Esophagus squamous epithelium (tissue), 5 donors: Measurements from ENCODE around the gene FOXA3. TPM values are rescaled to one million over a fixed set of nuclear protein-coding genes. Genes with fewer than 3 reads are reported as not detected.
A peak's percentile ranks its signal among the peaks of the same experiment; 100 is the strongest.
"Not testable (repeated sequence)": the region's sequence is repeated elsewhere in the genome, so short reads cannot be mapped to it uniquely, and the experiment has no call there.

Experiments used
- DNase-seq: peaks from one replicate; lab custom pipeline; 2025; lab: John Stamatoyannopoulos, UW
- H3K27ac ChIP-seq, 4 donors: fragments of 200-600 bp; sonication (generic); one replicate each; pipeline ENCODE4 v1.5.1; 2016 to 2019; ENCODE audit warnings: mild to moderate bottlenecking in 1 of 4
- H3K27me3 ChIP-seq, 4 donors: fragments of 200-600 bp; sonication (generic); 1 replicate in 3 of 4; 2 replicates in 1 of 4; pipeline versions ENCODE4 v1.5.1 to v1.6.0; 2017 to 2021; ENCODE audit warnings: antibody characterized with exemption in 1 of 4
- H3K36me3 ChIP-seq, 3 donors: fragments of 200-600 bp; sonication (generic); one replicate each; pipeline ENCODE4 v1.5.1; 2016 to 2019
- H3K4me1 ChIP-seq, 3 donors: fragments of 200-600 bp; sonication (generic); one replicate each; pipeline ENCODE4 v1.5.1; 2017 to 2019
- H3K4me3 ChIP-seq, 4 donors: fragments of 200-600 bp; sonication (generic); 1 replicate in 3 of 4; 2 replicates in 1 of 4; pipeline ENCODE4 v1.5.1; 2016 to 2019; ENCODE audit warnings: mild to moderate bottlenecking in 2 of 4, moderate library complexity in 1 of 4
- H3K9me3 ChIP-seq, 3 donors: fragments of 200-600 bp; sonication (generic); one replicate each; pipeline ENCODE4 v1.5.1; 2016 to 2019
- CTCF ChIP-seq, 6 experiments: fragments of 450-650 bp in 4 of 6; fragments of 200-600 bp in 2 of 6; sonication (generic) in 2 of 6; IDR thresholded peaks; one replicate each; pipeline ENCODE4 v1.5.1; 2016 to 2019; ENCODE audit warnings: antibody characterized with exemption in 6 of 6, mild to moderate bottlenecking in 4 of 6, moderate library complexity in 4 of 6
- POLR2A ChIP-seq, 4 donors: fragments of 450-650 bp; IDR thresholded peaks; one replicate each; pipeline ENCODE4 v1.6.1; 2017; ENCODE audit warnings: antibody characterized with exemption in 4 of 4, mild to moderate bottlenecking in 4 of 4, moderate library complexity in 3 of 4
- WGBS, 2 donors: methylation state at CpG; one replicate each; pipeline ENCODE4 v1.1.5; 2018; 5-methylcytosine and 5-hydroxymethylcytosine counted together
- intact Hi-C: fragments of 100-400 bp; cut with DNase I; formaldehyde crosslinking; loops from one replicate; pipeline ENCODE4 v1.15.0; 2022
- total RNA-seq, 4 donors: library from RNA; depleted of rRNA; stranded (reverse); fragments of >200 nt; gene quantifications; one replicate each; pipeline ENCODE4 v1.1.0, GENCODE V29; 2016
- donor health status: DM: yes; HTN: yes; CAD: no.

FOXA3 gene
- total RNA-seq, 4 donors from 2014 or later, result 0.18 TPM; not detected in 3

- Histone ChIP-seq H3K27ac (peak overlapping the region; percentile 89 to 96 (median 96)), H3K4me1 (peaks cover 27 to 46% (median 29%) of the 10 kb centered on the region in 3 donors), H3K27me3 (no peaks in the 10 kb centered on the region), H3K4me3 (peak overlapping the region; percentile 62 to 79 (median 71)), H3K36me3 (peaks cover 0 to 29% (median 0%) of the 10 kb centered on the region in 3 donors), H3K9me3 (no peaks in the 10 kb centered on the region)
- DNase-seq, result no peak
- TF ChIP-seq CTCF (IDR thresholded peaks at IDR 0.05), result no peak
- TF ChIP-seq POLR2A (IDR thresholded peaks at IDR 0.05), result no peak
- intact Hi-C loops, result no loop called here
- WGBS, 2 donors, result 35 to 45% methylated on average over 9 to 10 of the region's 10 CpGs
These were observed 23.1 kb downstream of the FOXA3 start for GRCh38 chr19:45887200-45887710.

- intact Hi-C loops, result no loop called here
- DNase-seq, result no peak
These were observed 25.2 kb downstream of the FOXA3 start for GRCh38 chr19:45889210-45889885.

GRCh38 chr19:45890877-45891276 lies 26.8 kb downstream of the FOXA3 start:
- Histone ChIP-seq H3K9me3 (no peaks in the 10 kb centered on the region), H3K36me3 (peaks cover 0 to 41% (median 9%) of the 10 kb centered on the region in 3 donors), H3K4me3 (no peak overlapping the region), H3K27ac (no peak overlapping the region), H3K4me1 (peaks cover 0 to 12% (median 0%) of the 10 kb centered on the region in 3 donors), H3K27me3 (no peaks in the 10 kb centered on the region)
- intact Hi-C loops, result no loop called here
- 89% methylated on average over 4 of the region's 17 CpGs; no CpG with 5 or more reads in 1 of the 2 donors for WGBS, 2 donors
- no peak for DNase-seq
- TF ChIP-seq CTCF (IDR thresholded peaks at IDR 0.05) (no peak), POLR2A (IDR thresholded peaks at IDR 0.05) (no peak)

More at GRCh38 chr19:45889210-45889885, 25.2 kb downstream of the FOXA3 start:
- H3K36me3 ChIP-seq, result peaks cover 0 to 30% (median 0%) of the 10 kb centered on the region in 3 donors
- peaks cover 10 to 25% (median 11%) of the 10 kb centered on the region in 3 donors for H3K4me1 ChIP-seq
- H3K9me3 ChIP-seq, result no peaks in the 10 kb centered on the region
- 65 to 73% methylated on average over 5 to 6 of the region's 6 CpGs for WGBS, 2 donors
- H3K27me3 ChIP-seq, result no peaks in the 10 kb centered on the region
- H3K27ac ChIP-seq, result no peak overlapping the region
- TF ChIP-seq CTCF (IDR thresholded peaks at IDR 0.05) (no peak), POLR2A (IDR thresholded peaks at IDR 0.05) (no peak)
- H3K4me3 ChIP-seq, result no peak overlapping the region

- H3K27me3 ChIP-seq, result no peaks in the 10 kb centered on the region
- H3K4me1 ChIP-seq, result peaks cover under 1 to 9% (median 3%) of the 10 kb centered on the region in 3 donors
- intact Hi-C loops, result no loop called here
- no peak overlapping the region for H3K27ac ChIP-seq
- no peaks in the 10 kb centered on the region for H3K9me3 ChIP-seq
- H3K4me3 ChIP-seq, result no peak overlapping the region
- WGBS, 2 donors, result 87 to 94% methylated on average over 3 to 8 of the region's 9 CpGs
- TF ChIP-seq POLR2A (IDR thresholded peaks at IDR 0.05) (no peak), CTCF (IDR thresholded peaks at IDR 0.05) (no peak)
- H3K36me3 ChIP-seq, result peaks cover 9 to 78% (median 13%) of the 10 kb centered on the region in 3 donors
- no peak for DNase-seq
These were observed 31.4 kb downstream of the FOXA3 start for GRCh38 chr19:45895519-45895972.

GRCh38 chr19:45895983-45896599 lies 32.0 kb downstream of the FOXA3 start:
- H3K27me3 ChIP-seq, H3K9me3 ChIP-seq, H3K4me3 ChIP-seq, intact Hi-C loops, DNase-seq: not testable (repeated sequence)
- peak overlapping the region in 1 of 4 donors; percentile 23 for H3K27ac ChIP-seq
- peaks cover 6 to 14% (median 8%) of the 10 kb centered on the region in 3 donors for H3K4me1 ChIP-seq
- WGBS, 2 donors, result 94 to 96% methylated on average over 6 to 11 of the region's 12 CpGs
- H3K36me3 ChIP-seq, result peaks cover 9 to 72% (median 13%) of the 10 kb centered on the region in 3 donors
